GM21390 (cell line): ENCODE data around the gene DNAJC11.
A peak's percentile ranks its signal among the peaks of the same experiment; 100 is the strongest.
"Not testable (repeated sequence)": the region's sequence is repeated elsewhere in the genome, so short reads cannot be mapped to it uniquely, and the experiment has no call there.

ENCODE experiments used
- ATAC-seq: cut with Tn5 transposase; IDR thresholded peaks from one replicate; pipeline ENCODE4 v1.9.1; 2021; ENCODE audit not compliant: unreplicated experiment

DNAJC11 gene, protein sequence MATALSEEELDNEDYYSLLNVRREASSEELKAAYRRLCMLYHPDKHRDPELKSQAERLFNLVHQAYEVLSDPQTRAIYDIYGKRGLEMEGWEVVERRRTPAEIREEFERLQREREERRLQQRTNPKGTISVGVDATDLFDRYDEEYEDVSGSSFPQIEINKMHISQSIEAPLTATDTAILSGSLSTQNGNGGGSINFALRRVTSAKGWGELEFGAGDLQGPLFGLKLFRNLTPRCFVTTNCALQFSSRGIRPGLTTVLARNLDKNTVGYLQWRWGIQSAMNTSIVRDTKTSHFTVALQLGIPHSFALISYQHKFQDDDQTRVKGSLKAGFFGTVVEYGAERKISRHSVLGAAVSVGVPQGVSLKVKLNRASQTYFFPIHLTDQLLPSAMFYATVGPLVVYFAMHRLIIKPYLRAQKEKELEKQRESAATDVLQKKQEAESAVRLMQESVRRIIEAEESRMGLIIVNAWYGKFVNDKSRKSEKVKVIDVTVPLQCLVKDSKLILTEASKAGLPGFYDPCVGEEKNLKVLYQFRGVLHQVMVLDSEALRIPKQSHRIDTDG

GRCh38 chr1:6701437-6702153, at the start of gene DNAJC11:
TSS of gene DNAJC11 (minus strand) at chr1:6701816. CDS start at chr1:6701800, 16 bp downstream.
- peak; percentile 91 for ATAC-seq

GRCh38 chr1:6750490-6750889, 48.9 kb upstream of the DNAJC11 start:
- ATAC-seq: no peak

DNA sequence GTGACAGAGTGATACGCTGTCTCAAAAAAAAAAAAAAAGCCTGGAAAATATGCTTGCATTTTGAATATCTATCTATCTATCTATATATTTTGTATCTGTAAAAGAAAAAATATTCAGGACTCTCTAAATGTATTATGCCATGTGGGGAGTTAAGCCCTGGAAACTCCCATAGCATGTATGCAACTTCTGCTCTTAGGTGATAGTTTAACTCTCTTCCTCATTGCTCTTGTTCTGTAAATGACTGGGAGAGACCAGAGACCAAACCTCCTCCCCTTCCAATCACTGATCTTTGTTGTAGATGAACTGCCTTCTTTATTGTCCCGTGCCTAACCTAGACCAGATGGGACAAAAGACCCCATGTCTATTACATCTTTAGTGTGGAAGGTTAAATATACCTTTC, 46.1 kb upstream of the DNAJC11 start:
- ATAC-seq: no peak

- ATAC-seq: no peak
Observed at GRCh38 chr1:6745073-6745472, 43.5 kb upstream of the DNAJC11 start.

GRCh38 chr1:6743189-6744101, 41.8 kb upstream of the DNAJC11 start:
- ATAC-seq: no peak

GRCh38 chr1:6742676-6743188, 41.1 kb upstream of the DNAJC11 start:
- not testable (repeated sequence) for ATAC-seq

- no peak for ATAC-seq
Observed at GRCh38 chr1:6738987-6739676, 37.5 kb upstream of the DNAJC11 start.

GRCh38 chr1:6732942-6733341, 31.3 kb upstream of the DNAJC11 start:
- ATAC-seq: no peak

GRCh38 chr1:6731905-6732304, 30.3 kb upstream of the DNAJC11 start:
- ATAC-seq: no peak

DNA sequence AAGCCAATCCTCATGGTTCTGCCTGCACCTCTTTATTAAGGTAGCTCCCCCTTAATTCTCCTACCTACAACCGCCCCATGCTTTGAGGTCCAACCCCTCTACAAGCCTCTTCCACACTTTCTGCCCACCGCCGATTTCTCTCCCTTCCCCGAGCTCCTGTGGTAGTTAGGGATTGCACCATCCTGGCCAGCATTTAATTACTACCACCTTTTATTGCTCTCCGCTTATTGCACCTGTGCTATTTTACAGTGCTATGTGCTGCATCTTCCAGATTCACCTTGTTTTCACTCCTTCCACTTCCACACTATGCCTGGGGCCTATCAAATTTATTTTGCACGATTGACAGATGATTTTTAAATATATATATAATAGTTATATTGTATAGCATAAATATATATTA, 29.3 kb upstream of the DNAJC11 start:
- no peak for ATAC-seq

DNA sequence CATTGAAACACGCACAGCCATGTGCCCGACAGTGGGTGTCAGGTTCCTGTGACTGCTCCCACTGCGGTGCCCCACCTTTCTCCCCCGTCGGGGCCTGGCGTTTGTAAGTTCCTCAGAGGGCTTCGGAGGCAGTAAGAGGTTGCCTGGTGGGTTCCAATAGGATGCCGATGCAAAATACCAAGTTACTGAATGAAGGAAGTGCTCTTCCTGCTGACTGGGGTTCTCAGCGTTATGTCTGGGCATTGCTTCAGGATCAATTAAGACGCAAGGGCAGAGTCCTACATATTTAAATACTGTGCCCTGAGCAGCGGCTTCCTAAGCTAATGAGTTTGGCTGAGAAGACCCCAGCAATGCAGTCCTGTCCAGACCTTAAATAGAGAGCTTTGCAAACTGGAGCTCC, 28.9 kb upstream of the DNAJC11 start:
- ATAC-seq: no peak

GRCh38 chr1:6727535-6727934, 25.9 kb upstream of the DNAJC11 start:
- ATAC-seq: no peak

DNA sequence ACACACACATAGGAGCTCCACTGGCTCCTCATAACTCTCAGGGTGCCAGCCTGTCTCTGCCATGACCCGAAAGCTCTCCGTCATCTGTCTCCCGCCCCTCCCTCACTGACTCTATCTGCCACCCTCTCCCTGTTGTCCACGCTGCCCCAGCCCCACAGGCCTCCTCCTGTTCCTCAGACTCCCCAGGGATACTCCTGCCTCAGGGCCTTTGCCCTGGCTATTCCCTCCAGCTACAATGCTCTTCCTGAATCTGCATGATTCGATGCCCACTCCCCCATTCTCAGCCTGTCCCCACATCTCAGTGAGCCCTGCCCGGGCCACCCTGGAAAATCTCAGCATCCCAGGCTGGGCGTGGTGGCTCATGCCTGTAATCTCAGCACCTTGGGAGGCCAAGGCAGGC, 24.6 kb upstream of the DNAJC11 start:
- ATAC-seq: no peak

- no peak for ATAC-seq
Observed at GRCh38 chr1:6724517-6725141, 23.0 kb upstream of the DNAJC11 start.

GRCh38 chr1:6723621-6724428, 22.2 kb upstream of the DNAJC11 start:
- ATAC-seq: no peak

GRCh38 chr1:6711174-6711573, 9.6 kb upstream of the DNAJC11 start:
- no peak for ATAC-seq

DNA sequence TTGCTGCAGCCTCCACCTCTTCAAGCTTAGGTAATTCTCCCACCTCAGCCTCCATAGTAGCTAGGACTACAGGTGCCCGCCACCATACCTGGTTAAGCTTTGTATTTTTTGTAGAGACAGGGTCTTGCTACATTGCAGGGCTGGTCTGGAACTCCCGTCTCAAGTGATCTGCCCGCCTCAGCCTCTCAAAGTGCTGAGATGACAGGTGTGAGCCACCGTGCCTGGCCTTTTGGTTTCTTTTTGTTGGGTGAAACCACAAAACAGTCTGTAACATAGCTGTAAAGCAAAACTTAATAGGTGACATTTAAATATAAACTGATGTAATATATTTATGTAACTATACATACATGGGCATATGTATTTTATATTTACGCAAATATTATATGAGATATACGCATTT, 3.1 kb upstream of the DNAJC11 start:
- no peak for ATAC-seq

GRCh38 chr1:6703016-6703415, 1.4 kb upstream of the DNAJC11 start:
- no peak for ATAC-seq

- ATAC-seq: no peak
Observed at GRCh38 chr1:6700853-6701436, 671 bp downstream of the DNAJC11 start.
